Activated CD4-positive, alpha-beta T cell treated with anti-CD3 and anti-CD28 coated beads, Interleukin-2, amount 50 U/mL, for 48 hours (primary cell): ENCODE results near the gene PLA2G2E.

Source experiments
- DNase-seq, 2 experiments: peaks; one replicate each; pipeline ENCODE4 v3.0.0-alpha.2; 2020

Gene PLA2G2E

GRCh38 chr1:19926296-19927129, 3.1 kb upstream of the PLA2G2E start:
- no peak for DNase-seq

GRCh38 chr1:19925342-19926070, 2.1 kb upstream of the PLA2G2E start:
- no peak for DNase-seq

- no peak for DNase-seq
Measured at GRCh38 chr1:19923953-19924346, 533 bp upstream of the PLA2G2E start.

- no peak for DNase-seq
Measured at GRCh38 chr1:19922015-19922688, 1.3 kb downstream of the PLA2G2E start.

GRCh38 chr1:19921310-19921709, 2.1 kb downstream of the PLA2G2E start:
- no peak for DNase-seq

- DNase-seq = no peak
Measured at GRCh38 chr1:19920132-19920710, 3.2 kb downstream of the PLA2G2E start.

GRCh38 chr1:19918057-19918456, 5.4 kb downstream of the PLA2G2E start:
- DNase-seq = peak; percentile 86 to 89

GRCh38 chr1:19910650-19911049, 12.8 kb downstream of the PLA2G2E start:
- DNase-seq = no peak

GRCh38 chr1:19909971-19910370, 13.4 kb downstream of the PLA2G2E start:
- DNase-seq = no peak

- no peak for DNase-seq
Measured at GRCh38 chr1:19909392-19909791, 14.0 kb downstream of the PLA2G2E start.

- no peak for DNase-seq
Measured at GRCh38 chr1:19907456-19907855, 16.0 kb downstream of the PLA2G2E start.

- DNase-seq = no peak
Measured at GRCh38 chr1:19903621-19904020, 19.8 kb downstream of the PLA2G2E start.

- no peak for DNase-seq
Measured at GRCh38 chr1:19901653-19902052, 21.8 kb downstream of the PLA2G2E start.

- no peak for DNase-seq
Measured at GRCh38 chr1:19894218-19894617, 29.2 kb downstream of the PLA2G2E start.

GRCh38 chr1:19893687-19894086, 29.7 kb downstream of the PLA2G2E start:
- DNase-seq = no peak

GRCh38 chr1:19892628-19893168, 30.7 kb downstream of the PLA2G2E start:
- DNase-seq = no peak

GRCh38 chr1:19892129-19892528, 31.3 kb downstream of the PLA2G2E start:
- DNase-seq = no peak

- DNase-seq = no peak
Measured at GRCh38 chr1:19889656-19890055, 33.8 kb downstream of the PLA2G2E start.

- DNase-seq = no peak
Measured at GRCh38 chr1:19888112-19888511, 35.3 kb downstream of the PLA2G2E start.

- DNase-seq = no peak
Measured at GRCh38 chr1:19885821-19886220, 37.6 kb downstream of the PLA2G2E start.

GRCh38 chr1:19884312-19884711, 39.1 kb downstream of the PLA2G2E start:
- no peak for DNase-seq

GRCh38 chr1:19882111-19883071, 41.0 kb downstream of the PLA2G2E start, which contains the start of gene OTUD3:
TSS of gene OTUD3 (plus strand) at chr1:19882395. CDS start at chr1:19882514, 119 bp downstream.
- peak; percentile 92 to 94 for DNase-seq
